Esophagus squamous epithelium (tissue), 5 donors: Measurements from ENCODE around the gene ZRSR2. TPM values are rescaled to one million over a fixed set of nuclear protein-coding genes. Genes with fewer than 3 reads are reported as not detected.
"Not testable (repeated sequence)": the region's sequence is repeated elsewhere in the genome, so short reads cannot be mapped to it uniquely, and the experiment has no call there.

Experiments
- DNase-seq: peaks from one replicate; lab custom pipeline; 2025; lab: John Stamatoyannopoulos, UW
- H3K27ac ChIP-seq, 4 donors: fragments of 200-600 bp; sonication (generic); one replicate each; pipeline ENCODE4 v1.5.1; 2016 to 2019; ENCODE audit warnings: mild to moderate bottlenecking in 1 of 4
- H3K27me3 ChIP-seq, 4 donors: fragments of 200-600 bp; sonication (generic); 1 replicate in 3 of 4; 2 replicates in 1 of 4; pipeline versions ENCODE4 v1.5.1 to v1.6.0; 2017 to 2021; ENCODE audit warnings: antibody characterized with exemption in 1 of 4
- H3K36me3 ChIP-seq, 3 donors: fragments of 200-600 bp; sonication (generic); one replicate each; pipeline ENCODE4 v1.5.1; 2016 to 2019
- H3K4me1 ChIP-seq, 3 donors: fragments of 200-600 bp; sonication (generic); one replicate each; pipeline ENCODE4 v1.5.1; 2017 to 2019
- H3K4me3 ChIP-seq, 4 donors: fragments of 200-600 bp; sonication (generic); 1 replicate in 3 of 4; 2 replicates in 1 of 4; pipeline ENCODE4 v1.5.1; 2016 to 2019; ENCODE audit warnings: mild to moderate bottlenecking in 2 of 4, moderate library complexity in 1 of 4
- H3K9me3 ChIP-seq, 3 donors: fragments of 200-600 bp; sonication (generic); one replicate each; pipeline ENCODE4 v1.5.1; 2016 to 2019
- CTCF ChIP-seq, 6 experiments: fragments of 450-650 bp in 4 of 6; fragments of 200-600 bp in 2 of 6; sonication (generic) in 2 of 6; IDR thresholded peaks; one replicate each; pipeline ENCODE4 v1.5.1; 2016 to 2019; ENCODE audit warnings: antibody characterized with exemption in 6 of 6, mild to moderate bottlenecking in 4 of 6, moderate library complexity in 4 of 6
- POLR2A ChIP-seq, 4 donors: fragments of 450-650 bp; IDR thresholded peaks; one replicate each; pipeline ENCODE4 v1.6.1; 2017; ENCODE audit warnings: antibody characterized with exemption in 4 of 4, mild to moderate bottlenecking in 4 of 4, moderate library complexity in 3 of 4
- WGBS, 2 donors: methylation state at CpG; one replicate each; pipeline ENCODE4 v1.1.5; 2018; 5-methylcytosine and 5-hydroxymethylcytosine counted together
- intact Hi-C: fragments of 100-400 bp; cut with DNase I; formaldehyde crosslinking; loops from one replicate; pipeline ENCODE4 v1.15.0; 2022
- total RNA-seq, 4 donors: library from RNA; depleted of rRNA; stranded (reverse); fragments of >200 nt; gene quantifications; one replicate each; pipeline ENCODE4 v1.1.0, GENCODE V29; 2016
- donor health status: DM: yes; HTN: yes; CAD: no.

ZRSR2 gene
- total RNA-seq, 4 donors from 2014 or later = 2.5 to 6.5 (median 5.1) TPM

GRCh38 chrX:15829217-15829616 lies 38.9 kb downstream of the ZRSR2 start:
- peaks cover 0 to 9% (median 0%) of the 10 kb centered on the region in 3 donors for H3K36me3 ChIP-seq
- no peaks in the 10 kb centered on the region for H3K9me3 ChIP-seq
- TF ChIP-seq CTCF (IDR thresholded peaks at IDR 0.05) (no peak), POLR2A (IDR thresholded peaks at IDR 0.05) (no peak)
- no peak overlapping the region for H3K4me3 ChIP-seq
- 90 to 94% methylated on average over 1 of the region's 1 CpG for WGBS, 2 donors
- intact Hi-C loops = no loop called here
- no peaks in the 10 kb centered on the region for H3K4me1 ChIP-seq
- no peak overlapping the region for H3K27ac ChIP-seq
- no peaks in the 10 kb centered on the region for H3K27me3 ChIP-seq
- no peak for DNase-seq

- H3K4me3 ChIP-seq, intact Hi-C loops, H3K9me3 ChIP-seq, DNase-seq, H3K27ac ChIP-seq, H3K36me3 ChIP-seq, H3K27me3 ChIP-seq, H3K4me1 ChIP-seq: not testable (repeated sequence)
- 91 to 100% methylated on average over 1 of the region's 2 CpGs for WGBS, 2 donors
These were observed 41.1 kb downstream of the ZRSR2 start for GRCh38 chrX:15831347-15831746.

- no peak overlapping the region for H3K4me3 ChIP-seq
- no peak overlapping the region for H3K27ac ChIP-seq
- no peaks in the 10 kb centered on the region for H3K4me1 ChIP-seq
- 62 to 71% methylated on average over 3 of the region's 3 CpGs for WGBS, 2 donors
- no peak for DNase-seq
- no peaks in the 10 kb centered on the region for H3K9me3 ChIP-seq
- H3K27me3 ChIP-seq = no peaks in the 10 kb centered on the region
- no peaks in the 10 kb centered on the region for H3K36me3 ChIP-seq
- intact Hi-C loops = no loop called here
- TF ChIP-seq POLR2A (IDR thresholded peaks at IDR 0.05) = no peak
- no peak for TF ChIP-seq CTCF (IDR thresholded peaks at IDR 0.05)
These were observed 43.8 kb downstream of the ZRSR2 start for GRCh38 chrX:15834053-15834452.

- no peaks in the 10 kb centered on the region for H3K9me3 ChIP-seq
- no peak overlapping the region for H3K27ac ChIP-seq
- no peaks in the 10 kb centered on the region for H3K27me3 ChIP-seq
- H3K4me1 ChIP-seq = no peaks in the 10 kb centered on the region
- DNase-seq = no peak
- TF ChIP-seq CTCF (IDR thresholded peaks at IDR 0.05) (no peak), POLR2A (IDR thresholded peaks at IDR 0.05) (no peak)
- intact Hi-C loops = no loop called here
- no peak overlapping the region for H3K4me3 ChIP-seq
- no peaks in the 10 kb centered on the region for H3K36me3 ChIP-seq
- 59 to 72% methylated on average over 5 of the region's 5 CpGs for WGBS, 2 donors
These were observed 44.7 kb downstream of the ZRSR2 start for GRCh38 chrX:15834827-15835595.

- H3K36me3 ChIP-seq = peaks cover 0 to 11% (median 0%) of the 10 kb centered on the region in 3 donors
- WGBS, 2 donors = 92 to 93% methylated on average over 3 of the region's 3 CpGs
- TF ChIP-seq CTCF (IDR thresholded peaks at IDR 0.05) = peak in 2 of 6 experiments; percentile 6 to 13
- no peak for TF ChIP-seq POLR2A (IDR thresholded peaks at IDR 0.05)
These were observed 47.7 kb downstream of the ZRSR2 start for GRCh38 chrX:15838017-15838416.

More at GRCh38 chrX:15838017-15838416, 47.7 kb downstream of the ZRSR2 start:
- DNase-seq = no peak
- Histone ChIP-seq H3K27ac (no peak overlapping the region), H3K9me3 (no peaks in the 10 kb centered on the region), H3K4me3 (no peak overlapping the region), H3K4me1 (no peaks in the 10 kb centered on the region), H3K27me3 (no peaks in the 10 kb centered on the region)
- intact Hi-C loops = no loop called here
